GM19467 (cell line): Measurements from ENCODE around the gene EEPD1.
"Not testable (repeated sequence)": the region's sequence is repeated elsewhere in the genome, so short reads cannot be mapped to it uniquely, and the experiment has no call there.

Experiments
- ATAC-seq: cut with Tn5 transposase; IDR thresholded peaks from one replicate; pipeline ENCODE4 v1.9.1; 2021; ENCODE audit warnings: mild to moderate bottlenecking, moderate library complexity; ENCODE audit not compliant: unreplicated experiment

Gene EEPD1

GRCh38 chr7:36314491-36314890, 161.4 kb downstream of the EEPD1 start:
- ATAC-seq: no peak

DNA sequence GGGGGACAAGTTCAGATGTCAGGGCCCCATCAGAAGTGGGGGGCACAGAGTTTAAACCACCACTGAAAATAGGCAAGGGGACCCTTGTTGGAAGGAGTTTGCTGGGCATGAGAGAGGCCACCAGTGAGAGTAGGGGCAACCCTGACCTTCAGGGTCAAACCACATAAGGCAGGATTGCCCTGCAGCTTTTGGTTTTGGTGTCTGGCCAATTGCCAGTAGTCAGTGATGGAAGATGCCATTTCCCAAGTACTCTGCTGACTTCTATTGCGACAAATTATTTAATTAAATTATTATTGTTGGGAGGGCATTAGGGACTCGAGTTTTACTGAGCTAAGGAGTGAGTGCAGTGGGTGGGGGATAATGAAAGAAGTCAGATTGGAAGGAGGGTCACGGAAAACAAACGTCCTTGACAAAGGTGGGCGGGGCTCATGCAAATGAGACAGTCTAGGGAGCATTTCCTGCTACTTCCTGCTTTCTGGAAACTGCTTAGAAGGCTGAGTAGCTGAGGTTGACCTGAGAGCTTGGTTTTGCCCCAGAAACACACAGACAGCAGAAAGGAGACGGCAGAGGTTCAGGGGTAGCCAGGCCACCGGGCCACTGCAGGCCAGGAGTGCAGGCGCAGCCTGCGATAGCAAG, 162.4 kb downstream of the EEPD1 start:
- no peak for ATAC-seq

GRCh38 chr7:36316319-36316718, 163.3 kb downstream of the EEPD1 start:
- no peak for ATAC-seq

DNA sequence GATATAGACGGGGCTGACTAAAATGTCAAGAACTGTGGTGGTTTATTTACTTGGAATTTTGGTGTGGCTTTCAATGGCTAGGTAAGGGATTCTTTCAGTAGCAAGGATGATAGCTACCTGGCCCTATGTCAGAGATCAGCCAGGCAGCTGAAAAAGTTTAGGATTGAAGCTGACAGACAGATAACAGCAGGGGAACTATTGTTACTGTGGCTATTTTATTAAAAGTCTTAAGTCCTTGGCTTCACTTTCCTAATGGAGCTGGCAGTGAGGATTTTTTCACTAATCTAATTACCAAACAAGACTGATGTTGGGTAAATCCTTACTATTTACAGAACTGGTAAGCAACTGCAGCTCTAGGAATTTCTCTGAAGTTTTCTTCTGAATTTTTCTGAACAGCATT, 164.2 kb downstream of the EEPD1 start:
- ATAC-seq: no peak

GRCh38 chr7:36318116-36318515, 165.1 kb downstream of the EEPD1 start:
- ATAC-seq: no peak

GRCh38 chr7:36321284-36321683, 168.2 kb downstream of the EEPD1 start:
- ATAC-seq: not testable (repeated sequence)

DNA sequence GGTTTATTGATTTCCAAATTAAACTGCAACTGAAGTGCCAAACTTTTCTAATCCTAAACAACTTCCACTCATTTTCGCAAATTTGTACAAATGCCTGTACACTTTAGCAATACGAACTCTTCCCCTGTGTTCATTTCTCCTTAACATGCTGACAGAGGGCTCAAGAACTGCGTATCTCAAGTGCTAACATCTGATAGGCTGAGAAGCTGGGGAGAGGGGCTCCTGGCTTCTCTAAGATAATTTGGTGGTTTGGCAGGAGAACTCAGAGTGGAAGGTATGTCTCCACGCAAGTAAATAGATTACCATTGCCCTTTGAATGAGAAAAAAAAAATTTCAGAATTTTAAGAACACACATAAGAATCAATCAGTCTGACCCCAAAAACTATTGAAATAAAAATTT, 183.3 kb downstream of the EEPD1 start:
- no peak for ATAC-seq

- ATAC-seq: no peak
These were observed 185.2 kb downstream of the EEPD1 start for GRCh38 chr7:36338256-36338655.

DNA sequence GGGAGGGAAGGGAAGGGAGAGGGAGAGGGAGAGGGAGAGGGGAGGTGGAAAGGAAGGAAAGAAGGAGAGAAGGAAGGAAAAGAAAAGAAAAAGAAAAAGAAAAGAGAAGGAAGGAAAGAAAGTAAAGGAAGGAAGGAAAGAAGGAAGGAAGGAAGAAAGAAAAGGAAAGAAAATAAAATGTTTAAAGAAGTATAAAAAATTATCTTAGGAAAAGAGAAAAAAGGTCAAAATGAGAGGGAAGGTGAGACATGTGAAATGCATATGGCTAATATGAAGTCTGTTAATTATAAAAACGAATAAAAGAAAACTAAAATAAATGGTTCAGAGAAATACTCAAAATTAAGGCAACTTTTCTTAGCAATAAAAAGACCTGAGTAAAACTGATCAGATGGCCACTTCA, 190.5 kb downstream of the EEPD1 start:
- ATAC-seq: no peak

DNA sequence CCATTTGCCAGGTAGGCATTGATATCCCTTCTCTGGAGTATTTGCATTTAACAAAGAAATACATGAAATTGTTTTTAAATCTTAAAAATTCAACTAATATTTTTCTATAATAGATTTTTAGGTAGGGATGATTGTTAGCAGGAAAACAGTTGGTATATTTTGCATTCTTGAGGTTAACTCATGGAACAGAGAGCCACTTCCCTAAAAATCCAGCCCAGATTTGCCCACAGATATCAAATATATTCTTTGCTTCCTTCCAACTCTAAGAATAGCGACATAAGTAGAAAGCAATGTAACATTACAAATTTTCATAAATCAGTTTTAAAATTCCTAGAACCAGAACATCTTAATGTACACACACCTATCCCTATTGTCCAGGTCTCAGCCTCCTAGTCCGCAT, 191.6 kb downstream of the EEPD1 start:
- ATAC-seq: no peak

- no peak for ATAC-seq
These were observed 193.3 kb downstream of the EEPD1 start for GRCh38 chr7:36346260-36346831.

DNA sequence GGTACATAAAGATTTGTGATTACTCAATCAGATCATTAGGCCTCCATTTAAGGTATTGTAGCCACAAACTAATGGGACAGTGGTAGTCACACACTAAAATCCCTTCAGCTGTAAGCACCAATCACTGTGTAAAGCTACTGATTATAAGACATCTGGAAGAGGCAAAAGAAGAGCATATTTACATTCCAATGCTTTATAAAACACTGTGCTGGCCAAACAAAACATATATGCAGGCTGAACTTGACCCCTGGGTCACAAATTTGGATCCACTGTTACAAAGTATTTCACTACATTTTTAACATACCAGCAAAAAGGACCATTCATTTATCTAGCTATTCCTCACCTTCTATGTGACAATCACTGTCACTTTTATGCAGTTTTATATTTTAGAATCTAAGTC, 195.2 kb downstream of the EEPD1 start:
- ATAC-seq: no peak

DNA sequence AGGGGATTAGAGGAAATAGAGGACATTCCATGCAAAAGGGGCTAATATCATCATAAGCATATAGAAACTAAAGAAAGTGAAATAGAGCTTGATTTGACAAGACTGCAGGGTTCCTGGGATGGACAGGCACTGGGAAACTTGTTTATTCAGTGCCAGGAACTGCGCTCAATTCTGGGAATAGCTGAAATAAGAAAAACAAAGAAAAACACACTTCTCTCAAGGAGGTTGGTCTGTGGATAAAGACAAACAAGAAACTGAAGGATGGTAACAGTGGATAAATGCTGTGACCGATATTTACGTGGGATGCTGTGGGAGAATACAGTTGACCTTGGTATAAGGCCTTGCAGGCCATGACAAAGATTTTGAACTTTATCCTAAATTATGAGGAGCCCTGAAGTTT, 195.7 kb downstream of the EEPD1 start:
- no peak for ATAC-seq

DNA sequence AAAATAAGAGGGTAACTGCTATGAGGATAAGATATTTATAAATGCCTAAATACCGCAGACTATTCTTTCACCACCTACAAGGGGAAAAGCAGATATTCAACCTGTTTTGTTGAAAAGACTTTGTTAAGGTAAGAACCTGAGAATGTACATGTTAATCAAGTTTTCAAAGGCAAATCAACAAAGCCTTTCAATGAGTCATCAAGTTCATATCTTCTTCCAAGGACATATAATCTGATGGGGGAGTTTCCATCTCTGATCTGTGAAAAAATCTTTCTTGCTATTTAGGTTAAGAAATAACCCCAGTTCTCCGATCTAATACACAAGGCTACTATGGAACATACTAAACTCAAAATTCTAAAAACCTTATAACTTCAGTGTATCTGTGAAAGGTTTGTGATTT, 196.6 kb downstream of the EEPD1 start:
- no peak for ATAC-seq
